Measurements from ENCODE around the gene MROH7.

The MROH7 gene

DNA sequence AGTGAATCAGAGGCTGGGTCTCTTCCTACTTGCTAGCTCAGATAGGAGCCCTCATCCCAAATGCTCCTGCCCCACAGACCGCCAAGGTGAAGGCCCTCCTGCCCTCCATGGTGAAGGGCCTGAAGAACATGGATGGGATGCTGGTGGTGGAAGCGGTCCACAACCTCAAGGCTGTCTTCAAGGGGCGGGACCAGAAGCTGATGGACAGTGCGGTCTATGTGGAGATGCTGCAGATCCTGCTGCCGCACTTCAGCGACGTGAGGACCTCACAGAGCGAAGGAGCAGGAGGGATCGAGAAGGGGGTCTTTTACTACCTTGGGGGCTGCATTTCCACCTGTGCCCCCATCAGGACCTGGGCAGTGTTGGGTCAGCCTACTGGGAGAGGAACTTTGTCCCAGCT lies 59.5 kb downstream of the MROH7 start:
- no peak for DNase-seq

DNA sequence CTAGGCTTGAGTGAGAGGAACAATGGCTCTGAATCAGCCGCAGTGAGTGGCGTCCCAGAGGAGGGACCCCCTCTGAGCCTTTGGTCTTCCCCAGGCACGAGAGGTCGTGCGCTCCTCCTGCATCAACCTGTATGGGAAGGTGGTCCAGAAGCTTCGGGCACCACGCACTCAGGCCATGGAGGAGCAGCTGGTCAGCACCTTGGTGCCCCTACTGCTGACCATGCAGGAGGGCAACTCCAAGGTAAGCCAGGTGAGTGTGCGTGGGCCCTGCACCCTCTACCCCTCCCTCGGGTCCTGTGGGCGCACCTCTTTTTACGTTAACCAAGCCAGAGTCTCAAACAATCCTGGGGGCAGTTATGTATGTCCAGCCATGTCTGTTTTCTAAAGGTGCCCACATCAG lies 60.4 kb downstream of the MROH7 start:
- DNase-seq, result no peak

DNA sequence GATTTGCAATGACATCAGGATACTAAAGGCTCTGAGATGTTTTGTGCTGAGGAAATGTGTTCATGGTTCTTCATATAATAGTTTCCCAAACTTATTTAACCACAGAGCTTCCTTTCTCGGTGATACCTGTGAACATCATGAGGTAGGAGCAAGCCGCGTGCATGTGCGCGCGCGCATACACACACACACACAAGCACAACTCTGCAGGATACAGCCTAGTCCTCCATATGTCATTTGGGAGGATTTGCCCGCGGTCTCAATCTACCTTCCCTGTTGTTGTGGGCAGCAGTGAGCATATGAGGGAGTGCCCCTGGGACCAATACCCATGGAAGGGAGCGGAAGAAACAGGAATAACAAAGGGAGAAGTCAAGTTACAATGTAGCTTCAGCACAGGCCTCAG lies 61.9 kb downstream of the MROH7 start:
- no peak for DNase-seq

DNA sequence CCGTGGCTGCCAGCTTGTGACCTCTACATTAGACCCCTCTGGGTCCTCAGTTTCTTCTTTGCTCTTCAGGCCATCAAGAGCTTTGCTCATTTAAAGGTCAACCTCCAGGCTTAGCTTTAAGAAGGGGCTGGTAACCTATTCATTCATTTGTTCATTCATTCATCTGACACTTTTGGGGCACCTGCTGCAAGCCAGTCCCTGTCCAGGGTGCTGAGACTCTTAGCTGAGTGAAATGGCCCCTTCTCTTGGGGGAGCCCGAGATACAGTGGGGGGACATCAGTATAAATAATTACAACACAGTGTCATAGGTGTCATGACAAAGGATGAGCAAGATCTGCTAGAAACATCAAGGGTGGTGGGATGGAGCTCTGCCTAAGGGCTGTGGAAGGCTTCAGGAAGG lies 63.6 kb downstream of the MROH7 start:
- no peak for DNase-seq

DNA sequence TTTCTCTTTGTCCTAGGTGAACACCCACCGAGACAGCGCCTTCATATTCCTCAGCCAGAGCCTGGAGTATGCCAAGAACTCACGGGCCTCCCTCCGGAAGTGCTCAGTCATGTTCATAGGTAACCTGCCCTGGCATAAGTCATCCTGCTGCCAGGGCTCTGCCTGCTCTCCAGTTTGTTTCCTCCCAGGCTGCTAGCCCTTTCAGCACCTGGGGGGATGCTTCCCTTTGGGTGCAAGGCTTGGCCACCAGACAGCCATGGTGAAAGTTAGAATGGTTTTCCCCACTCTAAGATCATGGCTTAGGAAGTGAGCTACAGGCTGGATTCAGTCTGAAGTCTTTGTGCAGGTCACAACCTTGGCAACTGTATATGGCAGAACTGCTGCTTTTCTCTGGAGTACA lies 64.8 kb downstream of the MROH7 start:
- DNase-seq, result no peak

DNA sequence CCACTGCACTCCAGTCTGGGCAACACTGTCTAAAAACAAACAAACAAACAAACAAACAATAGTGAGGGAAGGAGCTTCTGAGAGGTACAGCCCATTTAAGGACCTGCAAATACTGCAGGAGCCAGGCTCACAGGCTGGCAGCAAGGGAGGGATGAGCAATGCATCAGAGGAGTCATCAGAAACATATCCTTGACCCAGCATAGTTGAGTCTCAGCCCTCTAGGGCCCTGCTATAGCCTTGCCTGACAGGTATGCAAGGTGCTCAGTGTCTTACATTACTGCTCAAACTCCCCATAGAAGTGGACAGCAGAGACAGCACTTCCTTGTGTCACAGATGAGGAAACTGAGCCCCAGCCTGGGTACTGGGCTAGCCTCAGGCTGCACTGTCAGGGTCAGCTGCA lies 66.8 kb downstream of the MROH7 start:
- no peak for DNase-seq

DNA sequence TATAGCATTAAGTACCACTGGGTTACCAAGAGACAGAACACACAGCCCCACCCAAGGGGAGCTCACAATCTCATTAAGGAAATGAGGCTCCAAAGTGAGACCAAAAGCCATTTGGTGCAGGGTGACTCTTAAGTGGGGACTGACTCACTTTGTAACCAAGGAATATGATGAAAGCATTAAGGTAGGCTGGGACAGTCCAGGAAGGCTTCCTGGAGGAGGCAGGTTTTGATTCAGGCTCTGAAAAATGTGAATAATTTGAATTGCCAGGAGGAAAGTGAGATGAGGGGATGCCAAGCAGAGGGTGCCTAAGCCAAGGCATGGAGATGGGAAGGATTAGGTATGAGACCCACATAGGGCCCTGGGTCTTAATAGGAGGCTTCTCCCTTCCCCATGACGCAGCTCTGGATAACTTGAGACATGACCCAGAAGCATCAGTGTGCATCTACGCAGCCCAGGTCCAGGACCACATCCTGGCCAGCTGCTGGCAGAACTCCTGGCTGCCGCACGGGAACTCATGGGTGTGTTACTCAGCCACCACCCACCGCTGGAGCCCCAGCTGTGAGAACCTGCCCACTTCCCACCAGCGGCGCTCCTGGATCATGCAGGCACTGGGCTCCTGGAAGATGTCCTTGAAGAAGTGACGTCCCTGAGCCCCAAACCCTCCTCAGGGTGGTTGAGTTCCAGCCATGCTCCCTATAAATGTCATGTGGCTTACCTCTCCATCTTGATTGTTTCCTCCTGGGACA lies 68.1 kb downstream of the MROH7 start:
- no peak for DNase-seq

DNA sequence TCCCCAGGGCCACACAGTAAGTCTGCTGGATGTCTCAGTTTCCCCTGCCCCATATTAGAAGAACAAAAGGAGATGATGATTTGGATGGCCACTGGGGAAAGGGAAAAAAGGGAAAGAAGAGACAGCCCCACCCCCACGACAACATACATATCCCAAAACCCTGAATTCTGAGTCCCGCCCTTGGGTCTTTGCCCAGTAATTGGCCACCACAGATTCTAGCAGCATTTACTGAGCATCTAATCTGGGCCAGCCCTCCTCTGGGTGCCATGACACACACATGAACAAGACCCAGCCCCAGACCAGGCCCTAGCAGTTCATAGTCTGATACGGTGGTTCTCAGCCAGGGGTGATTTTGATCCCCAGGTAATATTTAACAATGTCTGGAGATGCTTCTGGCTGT lies 68.8 kb downstream of the MROH7 start:
- no peak for DNase-seq

DNA sequence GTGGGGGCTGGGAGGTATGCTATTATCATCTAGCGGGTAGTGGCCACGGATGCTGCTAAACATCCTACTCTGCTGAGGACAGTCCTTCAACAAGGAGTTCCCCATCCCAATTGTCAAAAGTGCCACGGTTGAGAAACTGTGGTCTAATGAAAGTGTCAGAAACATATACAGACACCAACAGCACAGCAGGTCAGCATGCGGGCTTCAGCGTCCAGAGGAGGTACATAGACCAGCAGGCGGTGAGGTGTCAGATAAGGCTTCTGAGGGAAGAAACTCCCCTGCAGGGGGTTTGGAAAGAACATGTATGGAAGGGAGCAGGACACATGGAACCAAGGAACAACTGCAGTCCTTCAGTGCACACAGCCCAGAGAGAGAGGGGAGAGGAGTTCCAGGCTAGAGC lies 69.3 kb downstream of the MROH7 start:
- no peak for DNase-seq

DNA sequence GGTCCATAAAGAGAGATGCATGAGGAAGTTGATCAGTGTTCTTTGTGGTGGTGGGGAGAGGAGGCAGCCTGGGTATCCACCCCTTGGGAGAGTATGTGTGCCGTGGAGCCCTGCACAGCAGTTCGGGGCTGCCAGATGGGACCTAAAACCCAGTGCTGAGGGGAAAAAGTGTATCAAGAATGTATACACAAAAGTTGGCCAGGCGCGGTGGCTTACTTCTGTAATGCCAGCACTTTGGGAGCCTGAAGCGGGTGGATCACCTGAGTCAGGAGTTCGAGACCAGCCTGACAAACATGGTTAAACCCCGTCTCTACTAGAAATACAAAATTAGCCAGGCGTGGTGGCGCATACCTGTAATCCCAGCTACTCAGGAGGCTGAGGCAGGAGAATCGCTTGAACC lies 70.0 kb downstream of the MROH7 start:
- DNase-seq, result no peak

DNA sequence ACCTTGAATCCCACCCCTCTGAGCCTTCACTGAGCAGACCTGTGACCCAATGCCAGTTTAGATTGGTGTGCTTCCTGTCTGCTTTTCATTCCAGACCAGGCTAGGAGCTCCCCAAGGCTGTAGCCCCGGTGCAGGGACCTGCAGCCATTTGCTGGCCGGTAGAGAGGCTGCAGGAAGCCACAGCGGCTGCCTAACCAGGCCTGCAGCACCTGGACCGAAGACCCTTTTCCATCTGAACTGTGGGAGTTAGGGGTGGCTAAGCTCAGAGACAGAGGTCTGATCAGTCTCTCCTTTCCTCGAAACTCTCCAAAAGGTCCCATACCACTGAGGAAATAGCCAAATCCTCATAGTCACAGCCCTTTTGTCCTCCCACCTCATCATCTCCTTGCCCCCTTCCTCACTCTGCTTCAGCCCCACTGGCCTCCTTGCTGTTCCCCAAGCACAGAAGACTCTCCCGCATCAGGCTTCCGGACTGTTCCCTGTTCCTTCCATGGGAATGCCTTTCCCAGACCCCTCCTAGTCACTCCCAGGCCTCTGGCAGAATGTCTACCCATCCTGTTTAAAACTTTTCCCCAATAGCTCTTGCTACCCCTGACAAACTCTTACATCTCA lies 73.4 kb downstream of the MROH7 start:
- DNase-seq, result no peak

DNA sequence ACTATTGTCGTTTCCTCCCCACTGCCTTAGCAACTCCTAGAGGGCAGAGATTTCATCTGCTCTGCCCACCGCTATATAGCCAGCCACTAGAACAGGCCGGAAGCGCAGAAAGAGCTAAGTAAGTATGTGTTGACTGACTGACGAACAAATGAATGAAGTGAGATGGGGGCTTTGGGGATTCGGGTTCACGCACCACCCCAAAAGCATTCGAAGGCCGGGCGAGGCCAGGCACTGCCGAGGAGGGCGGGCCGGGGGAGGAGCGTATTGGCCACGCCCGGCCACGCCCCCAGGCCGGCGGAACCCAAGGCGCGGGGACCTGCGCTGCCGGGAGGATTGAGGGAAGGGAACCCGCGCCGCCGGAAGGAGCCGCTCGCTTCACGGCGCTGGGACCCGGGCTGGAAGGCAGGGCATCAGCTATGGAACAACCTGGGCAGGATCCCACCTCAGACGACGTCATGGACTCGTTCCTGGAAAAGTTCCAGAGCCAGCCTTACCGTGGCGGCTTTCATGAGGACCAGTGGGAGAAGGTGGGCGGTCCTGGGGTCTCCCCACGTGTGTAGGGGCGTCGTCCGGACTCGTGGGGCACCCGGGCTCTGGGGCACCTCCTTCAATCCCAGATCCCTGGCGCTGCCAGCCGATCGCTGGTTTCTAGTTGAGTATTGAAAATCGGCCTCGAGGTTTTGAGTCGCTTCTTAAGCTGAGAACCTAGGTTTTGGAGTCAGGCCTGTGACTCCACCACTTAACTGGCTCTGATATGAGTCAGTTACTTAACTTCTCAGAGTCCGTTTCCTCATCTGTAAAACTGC lies 74.1 kb downstream of the MROH7 start, which contains the start of gene TTC4:
Gene TTC4, plus strand, starts transcription at position 369 of the 806 bp plus-strand sequence. Its CDS starts 48 bp downstream, at position 417.
- DNase-seq, result peak; percentile 35 to 77

DNA sequence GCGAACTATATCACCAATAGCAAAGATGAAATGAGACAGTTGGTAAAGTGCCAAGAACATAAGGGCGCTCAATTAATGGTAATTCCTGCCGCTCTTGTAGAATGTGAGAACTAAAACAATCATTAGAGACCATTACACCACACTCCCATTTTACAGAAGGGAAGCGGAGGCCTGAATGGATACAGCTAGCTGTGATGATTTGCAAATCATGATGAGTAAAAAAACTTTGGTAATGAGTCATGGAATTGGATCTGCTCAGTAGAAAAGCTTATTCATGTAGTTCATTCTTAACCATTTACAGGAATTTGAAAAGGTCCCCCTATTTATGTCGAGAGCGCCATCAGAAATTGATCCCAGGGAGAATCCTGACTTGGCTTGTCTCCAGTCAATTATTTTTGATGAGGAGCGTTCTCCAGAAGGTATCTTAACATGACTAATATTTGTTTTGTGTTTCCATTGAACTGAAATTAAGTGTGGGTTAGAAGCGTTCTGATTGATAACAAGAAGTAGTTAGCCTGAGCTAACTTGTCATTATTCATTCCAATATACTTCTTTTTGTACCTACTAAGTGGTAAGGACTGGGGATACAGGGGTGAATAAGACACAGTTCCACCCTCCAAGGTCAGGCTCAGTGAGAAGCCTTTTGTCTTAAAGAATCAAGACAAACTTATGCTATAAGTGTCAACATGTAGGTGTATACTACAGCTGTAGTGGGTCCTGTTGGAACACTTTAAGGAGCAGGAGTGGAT lies 74.9 kb downstream of the MROH7 start:
- DNase-seq, result no peak

DNA sequence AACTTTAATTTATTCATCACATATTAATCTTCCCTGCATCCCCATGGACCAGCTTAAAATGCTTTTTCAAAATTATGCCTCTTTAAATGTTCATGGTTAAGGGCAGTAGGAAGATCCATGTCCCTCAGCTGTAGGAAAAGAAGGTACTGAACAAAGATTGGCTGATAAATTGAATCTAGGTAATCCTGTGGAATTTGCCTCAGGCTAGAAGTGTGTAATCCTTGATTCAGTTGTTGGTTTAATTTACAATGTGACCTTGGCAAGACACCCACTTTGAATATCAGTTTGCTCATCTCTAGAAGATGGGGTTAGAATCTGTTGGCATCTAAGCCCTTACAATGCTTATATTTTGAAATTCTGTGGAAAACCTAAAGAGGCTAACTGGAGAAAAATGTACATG lies 80.1 kb downstream of the MROH7 start:
- no peak for DNase-seq

DNA sequence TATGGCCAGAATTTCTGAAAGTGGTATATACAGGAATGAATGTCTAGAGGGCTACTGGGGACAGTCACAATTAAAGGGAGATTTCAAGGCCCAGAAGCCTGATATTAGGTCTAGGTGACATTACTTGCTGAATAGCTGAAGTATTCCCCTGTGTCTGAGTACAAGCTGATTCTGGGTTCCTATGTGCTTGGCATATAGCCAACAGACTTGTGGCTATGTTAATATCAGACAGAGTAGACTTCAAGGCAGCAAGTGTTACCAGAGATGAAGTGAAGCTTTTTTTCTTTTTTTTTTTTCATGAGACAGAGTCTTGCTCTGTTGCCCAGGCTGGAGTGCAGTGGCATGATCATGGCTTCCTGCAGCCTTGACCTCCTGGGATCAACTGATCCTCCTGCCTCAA lies 82.4 kb downstream of the MROH7 start:
- no peak for DNase-seq

DNA sequence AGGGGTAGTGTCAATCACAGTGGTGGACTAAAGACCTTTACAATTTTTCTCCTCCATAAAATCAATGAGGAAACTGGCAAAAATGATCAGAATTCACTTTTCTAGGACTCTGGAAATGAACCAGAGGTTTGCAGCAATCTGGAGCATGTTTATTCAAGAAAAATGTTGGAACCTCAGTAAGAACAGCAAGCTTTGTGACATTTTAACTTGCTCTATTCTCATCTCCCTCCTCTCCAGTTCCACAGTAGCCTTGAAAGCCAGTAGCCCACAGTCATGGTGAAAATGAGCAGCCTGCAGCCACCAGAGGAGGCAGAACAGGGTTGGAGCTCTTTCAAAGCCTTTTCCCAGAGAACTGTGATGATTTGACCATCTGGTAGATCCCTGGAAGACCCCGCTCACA lies 83.2 kb downstream of the MROH7 start:
- DNase-seq, result no peak

DNA sequence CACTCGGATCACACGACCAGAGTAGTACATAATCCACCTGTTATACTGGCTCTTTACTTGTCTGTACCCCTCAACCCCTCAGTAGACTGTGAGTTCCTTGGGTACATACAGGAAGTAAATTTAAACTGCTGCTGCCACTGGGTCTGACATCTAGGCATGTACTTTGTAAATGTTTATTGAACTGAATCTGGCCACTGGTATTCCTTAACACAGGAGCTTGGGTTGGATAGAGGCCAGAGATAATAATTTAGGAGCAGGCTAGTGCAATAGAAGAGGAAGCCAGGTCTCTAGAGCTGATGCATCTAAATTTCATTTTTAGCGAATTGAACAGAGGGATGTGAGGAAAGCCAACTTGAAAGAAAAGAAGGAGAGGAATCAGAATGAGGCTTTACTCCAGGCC lies 86.4 kb downstream of the MROH7 start:
- no peak for DNase-seq

DNA sequence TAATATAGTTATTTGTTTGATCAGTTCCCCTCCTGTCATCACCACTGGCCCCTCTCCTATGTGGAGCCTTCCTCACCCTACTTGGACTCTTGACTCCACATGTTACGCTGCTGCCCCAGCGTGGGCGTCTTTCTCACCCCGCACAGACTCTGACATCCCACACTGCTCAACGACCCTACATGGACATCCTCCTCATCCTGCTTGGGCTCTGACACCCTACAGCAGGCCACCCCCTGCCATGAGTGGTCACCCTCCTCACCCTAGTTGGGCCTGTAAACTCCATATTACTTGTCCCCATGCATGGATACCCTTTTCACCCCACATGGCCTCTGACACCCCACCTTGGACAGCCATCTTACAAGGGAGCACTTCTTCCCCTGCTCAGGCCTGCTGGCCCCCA lies 95.1 kb downstream of the MROH7 start:
- DNase-seq, result no peak

DNA sequence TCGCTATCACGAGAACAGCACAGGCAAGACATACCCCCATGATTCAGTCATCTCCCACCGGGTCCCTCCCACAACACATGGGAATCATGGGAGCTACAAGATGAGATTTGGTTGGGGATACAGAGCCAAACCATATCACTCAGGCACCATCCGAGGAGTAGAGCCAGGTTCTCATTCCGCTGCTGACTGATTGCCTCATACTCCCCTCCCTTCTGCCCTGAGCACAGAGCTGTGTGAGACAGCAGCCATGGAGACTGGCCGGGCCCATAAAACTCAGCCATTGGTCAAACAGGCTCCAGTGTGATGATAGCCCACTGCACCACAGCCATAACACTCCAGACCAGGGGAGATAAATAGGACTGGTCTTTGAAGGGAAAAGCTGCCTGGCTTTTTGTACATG lies 96.7 kb downstream of the MROH7 start:
- DNase-seq, result no peak

DNA sequence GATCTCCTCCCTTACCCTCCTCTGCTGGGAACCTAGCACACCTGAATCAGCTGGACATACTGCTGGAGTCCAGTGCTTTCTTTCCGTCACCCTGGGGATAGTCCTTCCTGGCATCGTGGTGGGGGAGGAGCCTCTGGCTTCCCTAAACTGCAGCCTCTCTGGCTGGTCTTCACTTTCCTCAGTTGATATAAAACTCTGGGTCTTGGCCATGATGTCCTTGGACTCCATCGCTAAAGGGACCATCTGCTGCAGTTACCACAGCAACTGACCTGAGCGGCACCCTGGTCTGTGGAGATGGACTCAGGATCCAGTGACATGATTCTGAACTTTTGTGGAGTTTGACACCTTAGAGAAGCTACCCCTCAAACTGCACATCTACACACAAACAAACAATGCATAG lies 99.9 kb downstream of the MROH7 start:
- no peak for DNase-seq

DNA sequence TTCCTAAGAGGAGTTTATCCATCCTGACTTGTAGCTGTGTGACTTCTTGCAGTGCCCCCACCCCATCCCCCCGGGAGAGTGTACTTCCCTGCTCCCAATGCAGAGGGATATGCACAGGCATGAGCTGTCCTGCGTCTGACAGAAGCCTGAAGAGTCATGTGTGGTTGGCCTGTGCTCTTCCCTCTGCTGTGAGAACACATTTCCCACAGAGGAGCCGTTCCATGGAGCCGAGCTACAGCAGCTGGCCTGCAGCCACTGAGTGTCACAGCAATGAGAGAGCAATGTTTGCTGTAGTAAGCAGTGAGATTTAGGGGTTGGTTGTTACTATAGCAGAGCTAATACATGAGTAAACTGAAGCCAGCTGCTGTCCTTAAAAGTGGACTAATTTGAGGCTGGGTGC lies 100.7 kb downstream of the MROH7 start:
- no peak for DNase-seq

DNA sequence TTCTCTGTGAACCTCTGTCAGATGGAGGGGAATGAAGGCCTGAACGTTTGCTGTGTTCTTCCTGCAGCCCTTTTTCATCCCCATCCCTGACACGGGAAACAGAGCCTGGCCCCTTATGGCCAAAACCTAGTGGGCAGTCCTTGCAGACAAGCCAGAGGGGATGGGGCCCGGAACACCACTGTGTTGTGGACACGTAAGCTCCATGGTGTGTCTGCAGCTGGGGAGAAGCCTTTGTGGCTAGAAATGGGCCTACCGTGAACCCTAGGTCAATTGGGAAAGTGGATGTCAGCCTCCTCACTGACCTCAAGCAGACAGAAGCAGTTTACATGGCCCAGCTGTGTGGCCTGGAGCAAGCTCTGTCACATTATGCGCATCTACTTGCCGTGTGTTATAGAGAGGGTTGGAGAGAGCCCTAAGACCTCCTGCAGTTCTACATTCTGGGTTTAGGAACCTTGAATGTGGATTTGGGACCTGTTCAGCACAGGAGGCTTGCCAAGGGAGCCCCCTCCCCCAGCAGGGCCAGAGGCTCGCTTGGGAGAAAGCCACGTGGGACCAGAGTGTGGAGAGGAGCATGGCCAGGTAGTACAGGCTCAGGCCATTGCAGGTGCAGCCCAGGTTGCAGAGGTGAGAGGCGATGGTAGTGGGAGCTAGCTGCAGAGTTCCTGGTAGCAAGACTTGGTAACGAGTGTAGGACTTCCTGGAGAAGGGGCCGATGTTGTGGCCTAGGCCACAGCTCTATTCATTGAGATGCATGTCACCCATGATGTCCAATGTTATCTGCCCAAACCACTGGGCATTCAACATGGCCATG lies 102.0 kb downstream of the MROH7 start:
- no peak for DNase-seq

Measured in NCI-H524 (cell line).